Measurements from ENCODE around the gene PAX1.

Gene PAX1

DNA sequence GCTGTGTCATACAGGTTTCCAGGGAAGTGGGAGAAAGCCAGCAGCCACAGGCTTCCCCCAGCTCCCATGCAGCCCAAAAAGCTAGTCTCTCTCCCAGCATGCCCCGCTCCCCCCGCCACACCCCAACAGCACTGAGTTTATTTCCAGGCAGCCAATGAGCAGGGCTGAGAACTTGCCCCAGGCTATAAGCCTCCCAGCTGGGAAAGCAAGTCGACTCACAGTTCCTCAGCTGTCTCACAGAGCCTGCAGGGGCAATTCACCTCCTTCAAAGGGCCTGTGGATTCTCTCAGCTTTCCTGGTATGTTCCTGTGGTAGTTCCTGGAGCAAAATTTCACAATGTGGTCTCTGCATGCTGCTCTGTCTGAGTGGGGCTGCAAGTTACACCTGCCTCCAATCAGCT is 34.2 kb downstream of the PAX1 start:
- no peak for DNase-seq

DNA sequence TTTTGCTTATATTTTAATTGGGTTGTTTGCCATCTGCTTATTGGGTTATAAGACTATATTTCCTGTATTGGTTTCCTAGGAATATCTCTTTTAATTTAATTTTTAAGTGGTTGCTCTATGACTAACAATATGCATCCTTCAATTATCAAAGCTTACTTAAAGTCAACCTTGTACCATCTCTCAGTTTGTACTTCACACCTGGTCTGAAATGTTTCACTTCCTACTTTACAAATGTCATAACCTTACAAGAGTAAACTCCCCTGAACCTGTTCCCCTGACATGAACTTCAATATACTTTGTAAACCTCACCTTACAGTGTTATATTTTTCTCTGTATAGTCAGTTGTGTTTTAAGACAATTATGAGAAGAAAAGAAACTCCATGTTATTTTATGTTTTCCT is 35.8 kb downstream of the PAX1 start:
- DNase-seq = no peak

DNA sequence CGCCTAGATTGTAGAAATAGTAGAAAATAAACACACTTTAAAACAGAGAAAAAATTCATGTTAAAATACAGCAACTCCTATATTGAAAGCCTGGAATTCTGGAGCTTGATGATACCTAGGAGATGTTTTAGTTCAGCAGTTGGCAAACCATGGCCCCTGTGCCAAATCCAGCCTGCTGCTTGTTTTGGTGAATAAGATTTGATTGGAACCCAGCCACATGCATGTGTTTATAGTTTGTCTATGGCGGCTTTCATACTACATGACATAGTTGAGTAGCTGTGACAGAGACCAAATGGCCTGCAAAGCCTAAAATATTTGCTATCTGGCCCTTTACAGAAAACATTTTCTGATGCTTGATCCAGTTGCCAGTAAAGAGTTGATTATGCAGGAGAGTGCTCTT is 57.2 kb downstream of the PAX1 start:
- no peak for DNase-seq

DNA sequence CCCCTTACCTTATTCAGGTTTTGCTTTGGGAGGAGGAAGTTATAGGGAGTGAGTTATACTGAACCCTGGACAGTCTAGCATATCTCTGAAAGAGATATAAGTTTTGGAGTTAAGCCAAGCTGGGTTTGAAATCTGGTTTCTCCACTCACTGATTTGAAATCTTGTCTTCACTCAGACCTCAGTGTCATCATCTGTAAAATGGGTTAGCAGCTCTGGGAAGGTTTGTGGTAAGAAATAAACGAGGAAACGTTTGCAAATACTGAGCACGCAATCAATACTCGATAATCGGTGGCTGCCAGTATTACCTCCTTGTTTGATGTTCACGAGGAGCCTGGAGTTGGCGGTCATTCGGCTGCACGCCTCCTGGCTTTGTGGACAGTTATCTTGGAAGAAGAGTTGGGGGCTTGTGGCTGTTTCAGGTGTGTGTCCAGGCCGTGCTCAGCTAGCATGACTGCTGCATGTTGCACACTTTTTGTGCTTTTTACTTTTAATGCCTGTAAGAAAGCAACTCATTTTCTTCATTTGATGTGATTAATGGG is 61.8 kb downstream of the PAX1 start:
- no peak for DNase-seq

DNA sequence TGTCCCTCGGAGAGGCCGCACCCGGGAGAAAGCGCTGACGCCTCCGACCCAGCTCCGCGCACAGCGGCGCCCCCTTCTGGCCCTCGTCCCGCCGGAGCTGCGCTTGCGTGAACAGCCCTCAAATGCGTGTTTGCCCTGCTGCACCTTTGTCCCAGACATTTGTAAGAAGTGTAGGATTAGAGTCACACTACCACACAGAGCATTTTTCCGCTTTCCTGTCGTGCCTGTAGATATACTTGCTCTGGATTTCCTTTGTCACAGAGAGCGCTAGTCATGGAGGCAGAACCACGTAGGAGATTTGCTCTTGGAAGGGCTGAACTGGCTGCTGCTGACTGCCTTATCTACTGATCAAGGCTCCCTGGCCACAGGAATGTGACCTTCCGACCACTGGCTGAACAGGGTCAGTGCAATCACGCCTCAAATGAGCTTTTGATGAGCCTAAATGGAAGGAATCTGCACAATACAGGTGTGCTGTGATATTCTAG is 62.3 kb downstream of the PAX1 start:
- DNase-seq = no peak
